Tibial artery (tissue), 4 donors: Measurements from ENCODE around the gene PCARE.

Experiments
- DNase-seq, 2 donors: peaks; one replicate each; pipeline ENCODE4 v3.0.0-alpha.2; 2019
- H3K27ac ChIP-seq, 2 donors: fragments of 200-600 bp; sonication (generic) in 1 of 2; 1 replicate in 1 of 2; 2 replicates in 1 of 2; pipeline ENCODE4 v1.5.1; 2018 to 2019; ENCODE audit warnings: mild to moderate bottlenecking in 1 of 2
- H3K27me3 ChIP-seq, 2 donors: fragments of 200-600 bp; sonication (generic) in 1 of 2; one replicate each; pipeline versions ENCODE4 v1.5.1 to v1.6.0; 2016 to 2019
- H3K36me3 ChIP-seq, 3 donors: fragments of 200-600 bp; sonication (generic) in 2 of 3; one replicate each; pipeline ENCODE4 v1.5.1; 2016 to 2019; ENCODE audit warnings: mild to moderate bottlenecking in 2 of 3
- H3K4me1 ChIP-seq, 4 donors: fragments of 200-600 bp; sonication (generic) in 2 of 4; 1 replicate in 3 of 4; 2 replicates in 1 of 4; pipeline ENCODE4 v1.5.1; 2016 to 2019
- H3K4me3 ChIP-seq, 2 donors: fragments of 200-600 bp; sonication (generic) in 1 of 2; 1 replicate in 1 of 2; 2 replicates in 1 of 2; pipeline ENCODE4 v1.5.1; 2018 to 2019; ENCODE audit warnings: mild to moderate bottlenecking in 2 of 2
- H3K9me3 ChIP-seq, 3 donors: fragments of 200-600 bp; sonication (generic) in 1 of 3; one replicate each; pipeline ENCODE4 v1.5.1; 2016 to 2019
- CTCF ChIP-seq, 2 experiments: fragments of 200-600 bp in 1 of 2; fragments of 450-650 bp in 1 of 2; IDR thresholded peaks; one replicate each; pipeline ENCODE4 v1.5.1; 2017 to 2019; ENCODE audit warnings: antibody characterized with exemption in 2 of 2, mild to moderate bottlenecking in 1 of 2, moderate library complexity in 1 of 2
- intact Hi-C: fragments of 100-400 bp; cut with DNase I; formaldehyde crosslinking; loops from one replicate; pipeline ENCODE4 v1.15.0; 2023; ENCODE audit warnings: low total_unique reads

The PCARE gene

GRCh38 chr2:29032189-29032588, 42.1 kb downstream of the PCARE start:
- intact Hi-C loops: no loop called here
- Histone ChIP-seq H3K4me1 (peaks cover 0 to 6% (median 0%) of the 10 kb centered on the region in 4 donors), H3K27ac (no peak overlapping the region), H3K27me3 (no peaks in the 10 kb centered on the region), H3K36me3 (no peaks in the 10 kb centered on the region), H3K9me3 (no peaks in the 10 kb centered on the region), H3K4me3 (no peak overlapping the region)
- no peak for DNase-seq
- TF ChIP-seq CTCF (IDR thresholded peaks at IDR 0.05): no peak

GRCh38 chr2:29031046-29031445, 43.3 kb downstream of the PCARE start:
- Histone ChIP-seq H3K4me1 (peaks cover 0 to 6% (median 0%) of the 10 kb centered on the region in 4 donors), H3K36me3 (no peaks in the 10 kb centered on the region), H3K27ac (no peak overlapping the region), H3K4me3 (no peak overlapping the region), H3K27me3 (no peaks in the 10 kb centered on the region), H3K9me3 (no peaks in the 10 kb centered on the region)
- intact Hi-C loops: no loop called here
- no peak for TF ChIP-seq CTCF (IDR thresholded peaks at IDR 0.05)
- DNase-seq: no peak

DNA sequence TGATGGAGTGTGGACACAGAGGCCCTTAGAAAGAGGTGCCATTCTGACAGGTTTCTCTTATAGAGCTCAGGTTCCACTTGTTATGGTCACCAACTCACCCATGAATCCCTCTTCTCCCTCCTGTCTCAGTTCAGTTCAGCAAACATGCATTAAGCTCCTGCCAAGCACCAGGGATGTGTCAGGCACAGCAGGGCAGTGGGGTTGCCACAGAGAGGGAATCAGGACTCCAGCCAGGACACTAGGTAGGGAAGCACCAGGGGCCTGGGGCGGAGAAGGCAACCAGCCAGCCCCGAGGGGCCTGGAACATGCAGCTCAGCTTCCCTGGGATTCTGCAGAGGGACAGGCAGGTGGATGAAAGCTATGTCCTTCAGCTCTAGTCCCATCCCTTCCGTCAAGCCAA, 48.6 kb downstream of the PCARE start:
- Histone ChIP-seq H3K9me3 (no peaks in the 10 kb centered on the region), H3K36me3 (no peaks in the 10 kb centered on the region), H3K27ac (no peak overlapping the region), H3K4me1 (no peaks in the 10 kb centered on the region), H3K4me3 (no peak overlapping the region), H3K27me3 (no peaks in the 10 kb centered on the region)
- intact Hi-C loops: no loop called here
- no peak for TF ChIP-seq CTCF (IDR thresholded peaks at IDR 0.05)
- DNase-seq: no peak

- no peak for DNase-seq
- TF ChIP-seq CTCF (IDR thresholded peaks at IDR 0.05): no peak
- no peaks in the 10 kb centered on the region for H3K36me3 ChIP-seq
- H3K4me1 ChIP-seq: no peaks in the 10 kb centered on the region
- H3K27me3 ChIP-seq: no peaks in the 10 kb centered on the region
- H3K4me3 ChIP-seq: no peak overlapping the region
- no peaks in the 10 kb centered on the region for H3K9me3 ChIP-seq
- intact Hi-C loops: no loop called here
- H3K27ac ChIP-seq: no peak overlapping the region
Measured at GRCh38 chr2:29024882-29025430, 49.4 kb downstream of the PCARE start.

DNA sequence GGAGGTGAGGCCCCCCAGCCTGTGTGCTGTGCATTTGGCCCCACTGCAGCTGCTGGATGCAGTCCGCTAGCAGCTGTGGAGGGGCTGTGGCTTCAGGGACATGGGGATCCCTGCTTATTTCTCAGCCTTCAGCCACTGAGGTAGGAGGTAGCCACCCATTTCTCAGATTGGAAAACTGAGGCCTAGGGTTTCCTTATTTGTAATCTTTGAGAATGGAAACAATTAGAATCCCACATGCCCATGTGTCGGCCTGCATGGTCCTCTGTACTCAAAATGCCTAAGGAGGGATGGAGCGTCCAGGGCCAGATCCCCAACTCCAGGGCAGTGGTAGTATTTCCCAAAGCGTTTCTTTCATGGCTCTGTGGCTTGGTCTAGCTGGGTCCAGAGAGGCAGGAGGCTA, 51.1 kb downstream of the PCARE start:
- H3K4me3 ChIP-seq: no peak overlapping the region
- no peaks in the 10 kb centered on the region for H3K4me1 ChIP-seq
- no peak for DNase-seq
- intact Hi-C loops: no loop called here
- no peaks in the 10 kb centered on the region for H3K27me3 ChIP-seq
- no peaks in the 10 kb centered on the region for H3K9me3 ChIP-seq
- H3K36me3 ChIP-seq: no peaks in the 10 kb centered on the region
- H3K27ac ChIP-seq: no peak overlapping the region
- TF ChIP-seq CTCF (IDR thresholded peaks at IDR 0.05): no peak

- Histone ChIP-seq H3K4me3 (no peak overlapping the region), H3K9me3 (no peaks in the 10 kb centered on the region), H3K4me1 (no peaks in the 10 kb centered on the region), H3K36me3 (no peaks in the 10 kb centered on the region), H3K27me3 (no peaks in the 10 kb centered on the region), H3K27ac (no peak overlapping the region)
- no peak for DNase-seq
- intact Hi-C loops: no loop called here
- TF ChIP-seq CTCF (IDR thresholded peaks at IDR 0.05): no peak
Measured at GRCh38 chr2:29022679-29023078, 51.6 kb downstream of the PCARE start.
